Hematopoietic multipotent progenitor cell treated with erythropoietin and hydrocortisone succinate and interleukin-3 and kit ligand, for 15 days (in vitro differentiated cells): Measurements from ENCODE around the gene RALGAPB.

Experiments used
- DNase-seq: peaks from one replicate; pipeline ENCODE4 v3.0.0-alpha.2; 2015; ENCODE audit warnings: low spot score

The RALGAPB gene

DNA sequence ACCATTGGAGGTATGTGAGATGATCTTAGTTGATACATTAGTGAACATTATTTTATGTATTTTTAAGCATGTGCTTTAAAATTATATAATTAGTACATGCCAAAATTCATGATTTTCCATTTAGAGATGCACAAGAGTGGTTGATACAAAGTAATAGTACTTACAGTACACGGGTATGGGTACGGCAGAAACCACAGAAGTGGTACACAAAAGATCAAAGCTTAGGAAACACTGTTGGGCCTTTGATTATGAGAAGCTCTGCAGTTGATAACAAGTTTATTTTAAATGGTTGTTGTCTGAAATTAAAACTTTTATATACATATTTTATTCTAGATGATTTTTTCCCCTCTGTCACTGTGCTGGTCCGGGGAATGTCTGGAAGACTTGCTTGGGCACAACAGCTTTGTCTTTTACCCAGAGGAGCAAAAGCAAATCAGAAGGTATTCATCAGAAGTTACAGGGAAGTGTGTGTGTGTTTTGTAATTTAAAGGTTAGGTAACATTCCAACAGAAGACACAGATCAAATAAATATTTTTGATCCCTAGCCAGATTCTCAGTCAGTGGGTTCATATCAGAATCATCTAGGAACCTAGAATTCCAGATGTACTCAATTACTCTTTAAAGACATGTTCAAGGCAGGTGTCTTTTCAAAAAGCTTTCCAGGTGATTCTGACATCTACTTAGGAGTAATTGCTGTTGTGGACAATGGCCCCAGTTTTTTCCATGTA lies 75.9 kb downstream of the RALGAPB start:
- DNase-seq: no peak

DNA sequence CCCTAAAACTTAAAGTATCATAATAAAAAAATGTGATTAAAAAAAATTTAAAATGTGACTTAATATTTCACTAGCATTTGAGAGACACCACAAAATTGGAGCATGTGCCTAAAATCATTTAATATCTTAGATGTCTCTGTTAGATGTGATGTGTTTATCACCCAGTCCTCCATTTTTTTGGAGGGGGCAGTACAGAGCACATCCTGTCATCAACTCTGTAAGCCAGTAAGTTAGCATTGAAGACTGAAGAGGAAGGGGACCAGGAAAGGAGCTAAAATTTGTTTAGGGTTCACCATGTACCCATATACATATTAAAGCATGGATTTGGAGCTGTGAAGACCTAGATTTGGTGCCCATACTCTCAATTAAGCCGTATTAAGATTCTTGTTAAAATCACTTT lies 77.6 kb downstream of the RALGAPB start:
- no peak for DNase-seq

DNA sequence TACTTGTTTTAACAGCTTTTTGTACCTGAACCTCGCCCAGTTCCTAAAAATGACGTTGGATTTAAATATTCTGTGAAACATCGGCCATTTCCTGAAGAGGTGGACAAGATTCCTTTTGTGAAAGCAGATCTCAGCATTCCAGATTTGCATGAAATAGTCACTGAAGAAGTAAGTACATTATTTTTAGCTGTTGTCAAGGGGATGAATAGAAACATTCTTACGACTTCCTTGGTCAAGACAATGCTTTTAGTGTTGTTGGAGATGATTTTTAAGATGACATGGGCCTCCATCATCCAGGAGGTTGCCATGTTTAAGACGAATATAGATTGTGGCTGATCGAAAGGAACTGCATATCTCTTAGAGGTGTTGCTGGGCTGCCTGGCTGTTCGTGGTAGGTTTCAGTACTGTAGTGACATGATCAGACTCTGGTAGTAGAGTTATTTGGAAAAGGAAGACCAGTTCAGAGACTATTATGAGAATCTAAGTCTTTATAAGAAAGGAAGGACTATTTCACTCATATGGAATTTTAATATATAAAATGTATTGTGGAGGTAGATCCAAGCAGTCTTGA lies 78.5 kb downstream of the RALGAPB start:
- DNase-seq: no peak

DNA sequence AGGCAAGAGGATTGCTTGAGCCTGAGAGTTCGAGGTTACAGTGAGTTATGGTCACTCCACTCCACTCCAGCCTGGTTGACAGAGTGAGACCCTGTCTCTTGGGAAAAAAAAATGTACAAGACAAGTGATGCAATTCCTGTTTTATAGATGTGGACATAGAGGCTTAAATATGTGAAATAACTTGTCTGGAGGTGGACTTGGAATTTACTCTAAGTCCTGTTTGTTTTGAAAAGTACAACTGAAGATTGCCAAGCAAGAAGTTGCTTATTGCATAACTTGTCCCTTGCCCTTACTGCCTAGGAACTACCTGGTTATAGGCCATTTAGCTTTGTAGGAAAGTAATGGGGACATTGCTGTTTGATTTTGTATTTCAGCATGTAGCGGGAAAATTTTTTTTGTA lies 82.3 kb downstream of the RALGAPB start:
- DNase-seq: no peak

DNA sequence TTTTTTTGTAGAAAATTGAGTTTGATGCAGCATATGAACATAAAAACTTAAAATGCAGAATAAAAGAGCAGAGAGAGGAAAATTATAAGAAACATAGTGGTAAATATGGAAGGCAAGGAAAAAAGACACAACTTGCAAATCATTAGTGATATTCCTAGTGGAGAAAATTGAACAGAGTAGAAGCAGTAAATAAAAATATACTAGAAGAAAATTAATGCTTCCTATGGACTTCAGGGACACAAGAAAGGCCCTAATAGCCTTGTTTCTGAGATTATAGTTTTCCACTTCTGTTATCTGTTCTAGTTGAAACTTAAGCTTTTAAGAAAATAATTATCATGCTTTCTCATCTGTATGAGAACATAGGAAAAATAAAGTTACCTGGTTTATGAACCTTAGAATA lies 82.8 kb downstream of the RALGAPB start:
- DNase-seq: no peak

DNA sequence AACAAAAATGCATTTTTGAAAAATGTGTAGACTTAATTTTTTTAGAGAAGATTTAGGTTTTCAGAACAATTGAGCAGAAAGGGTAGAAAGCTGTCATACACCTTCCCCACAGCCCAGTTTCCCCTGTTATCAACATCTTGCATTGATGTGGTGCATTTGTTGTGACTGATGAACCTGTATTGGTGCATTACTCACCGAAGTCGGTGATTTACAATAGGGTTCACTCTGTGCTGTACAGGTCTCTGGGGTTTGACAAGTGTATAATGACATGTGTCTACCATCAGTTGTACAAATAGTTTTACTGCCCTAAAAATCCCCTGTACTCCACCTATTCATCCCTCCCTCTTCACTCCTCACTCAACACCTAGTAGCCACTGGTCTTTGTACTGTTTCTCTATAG lies 84.5 kb downstream of the RALGAPB start:
- DNase-seq: no peak

DNA sequence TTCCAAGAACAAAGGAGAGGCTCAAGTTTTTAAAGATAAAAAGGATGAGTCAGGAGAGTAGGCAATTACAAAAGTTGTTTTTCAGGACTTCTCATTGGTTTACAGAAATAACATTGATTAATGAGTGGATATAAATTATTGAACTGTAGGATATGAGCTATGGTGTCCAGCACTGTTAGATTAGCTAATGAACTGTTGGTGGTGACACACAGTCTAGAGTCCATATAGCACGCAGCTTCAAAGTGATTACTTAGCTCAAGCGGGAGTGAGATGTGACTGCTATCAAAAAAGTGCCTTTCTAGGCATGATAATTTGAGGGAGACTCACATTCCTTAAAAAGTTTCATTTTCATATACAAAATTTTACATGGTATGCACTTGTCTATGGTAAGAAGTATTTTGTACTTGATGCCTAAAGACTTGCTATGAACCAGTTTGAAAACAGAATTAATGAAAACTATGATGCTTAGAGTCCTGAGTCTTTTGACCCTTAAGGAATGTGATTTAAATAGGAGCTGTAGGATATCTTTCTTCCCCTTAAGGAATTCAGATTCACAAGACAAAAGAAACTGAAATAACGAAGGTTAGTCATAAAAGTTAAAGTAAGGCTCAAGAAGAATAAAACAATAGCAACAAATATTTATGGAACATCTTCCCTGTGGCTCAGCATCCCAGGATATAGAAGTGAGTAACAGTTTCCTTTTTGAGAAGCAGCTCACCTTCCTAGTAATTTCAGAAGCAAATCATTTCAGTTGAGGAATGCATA lies 86.1 kb downstream of the RALGAPB start:
- DNase-seq: no peak

DNA sequence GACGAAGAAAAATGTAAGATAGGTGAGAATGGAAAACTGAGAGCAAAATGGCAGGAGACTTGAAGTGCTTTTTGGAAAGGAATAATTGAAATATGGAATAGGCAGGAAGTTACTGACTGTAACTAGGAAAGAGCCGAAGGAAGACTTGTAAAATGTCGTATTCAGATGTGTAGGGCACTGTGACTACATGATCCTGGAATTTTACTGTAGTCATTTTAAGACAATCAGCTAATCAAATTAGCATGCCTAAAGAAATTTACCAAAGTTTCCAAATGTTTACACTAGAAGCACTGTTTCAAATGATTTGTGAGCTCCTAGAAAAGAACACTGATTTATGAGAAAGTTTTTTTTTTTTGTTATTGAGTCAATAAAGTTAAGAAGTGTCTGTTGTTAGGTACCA lies 87.1 kb downstream of the RALGAPB start:
- DNase-seq: no peak

DNA sequence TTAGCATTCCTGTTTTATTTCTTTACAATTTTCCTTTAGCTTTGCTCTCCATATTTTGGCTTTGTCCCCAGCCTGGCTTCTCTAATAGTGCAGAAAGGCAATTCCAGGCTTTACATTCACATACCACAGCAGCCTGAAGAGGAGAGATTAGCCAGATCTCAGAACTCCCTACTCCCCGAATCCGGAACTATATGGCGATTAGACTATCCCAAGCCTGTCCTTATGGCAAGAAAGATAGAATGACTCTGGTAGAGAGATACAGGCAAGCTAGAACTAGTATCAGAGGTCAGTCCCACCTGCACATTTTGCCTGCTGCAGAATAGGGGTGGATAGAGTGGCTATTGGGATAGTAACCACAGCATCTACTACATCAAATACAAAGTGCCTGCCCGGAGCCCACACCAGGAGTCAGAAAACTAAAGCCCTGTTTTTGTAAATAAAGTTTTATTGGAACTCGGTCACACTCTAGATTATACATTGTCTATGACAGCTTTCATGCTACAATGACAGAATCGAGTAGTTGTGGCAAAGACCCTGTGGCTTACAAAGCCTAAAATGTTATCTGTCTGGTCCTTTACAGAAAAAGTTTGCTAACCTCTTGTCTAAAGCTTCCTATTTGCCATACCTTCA lies 91.3 kb downstream of the RALGAPB start:
- no peak for DNase-seq

DNA sequence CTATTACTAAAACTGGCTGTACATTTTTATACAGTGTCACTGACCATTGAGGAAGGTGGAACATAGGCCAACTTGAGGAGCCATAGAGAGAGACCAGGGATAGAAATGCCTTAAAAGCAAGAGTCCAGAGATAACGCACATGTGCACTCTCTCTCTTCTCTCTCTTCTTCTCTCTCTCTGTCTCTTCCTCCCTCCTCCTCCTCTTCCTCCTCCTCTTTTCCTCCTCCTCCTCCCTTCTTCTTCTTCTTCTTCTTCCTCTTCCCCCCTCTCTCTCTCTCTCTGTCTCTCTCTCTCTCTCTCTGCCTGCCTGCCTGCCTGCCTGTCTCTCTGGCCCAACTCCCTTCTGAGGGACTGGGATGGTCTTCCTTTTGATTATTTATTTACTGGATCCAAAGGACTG lies 92.0 kb downstream of the RALGAPB start:
- no peak for DNase-seq

DNA sequence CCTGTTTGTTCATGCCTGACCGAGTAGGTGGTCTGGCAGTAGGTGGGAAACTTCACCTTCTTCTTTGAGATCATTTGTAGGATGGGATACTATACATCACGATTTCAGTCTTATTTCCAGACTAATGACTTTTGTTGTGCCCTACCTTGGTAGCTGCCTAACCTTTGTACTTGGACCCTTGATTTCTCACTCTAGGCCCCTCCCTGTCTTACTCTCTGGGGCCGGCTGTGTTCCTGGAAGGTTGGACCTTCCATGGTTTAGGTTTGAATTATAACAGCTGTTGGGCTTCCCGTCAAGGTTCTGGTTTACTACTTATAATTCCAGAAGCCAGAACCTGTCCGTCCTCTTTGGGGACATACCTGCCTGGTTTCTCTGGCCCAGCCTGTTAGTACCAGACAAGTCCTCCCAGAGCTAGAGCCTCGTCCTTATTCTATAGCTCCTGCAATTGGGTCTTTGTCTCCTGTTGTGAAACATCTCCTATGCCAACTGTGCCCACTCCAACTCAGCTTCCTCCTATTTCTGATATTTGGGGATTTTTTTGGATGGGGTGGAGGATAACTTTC lies 93.5 kb downstream of the RALGAPB start:
- DNase-seq: no peak

DNA sequence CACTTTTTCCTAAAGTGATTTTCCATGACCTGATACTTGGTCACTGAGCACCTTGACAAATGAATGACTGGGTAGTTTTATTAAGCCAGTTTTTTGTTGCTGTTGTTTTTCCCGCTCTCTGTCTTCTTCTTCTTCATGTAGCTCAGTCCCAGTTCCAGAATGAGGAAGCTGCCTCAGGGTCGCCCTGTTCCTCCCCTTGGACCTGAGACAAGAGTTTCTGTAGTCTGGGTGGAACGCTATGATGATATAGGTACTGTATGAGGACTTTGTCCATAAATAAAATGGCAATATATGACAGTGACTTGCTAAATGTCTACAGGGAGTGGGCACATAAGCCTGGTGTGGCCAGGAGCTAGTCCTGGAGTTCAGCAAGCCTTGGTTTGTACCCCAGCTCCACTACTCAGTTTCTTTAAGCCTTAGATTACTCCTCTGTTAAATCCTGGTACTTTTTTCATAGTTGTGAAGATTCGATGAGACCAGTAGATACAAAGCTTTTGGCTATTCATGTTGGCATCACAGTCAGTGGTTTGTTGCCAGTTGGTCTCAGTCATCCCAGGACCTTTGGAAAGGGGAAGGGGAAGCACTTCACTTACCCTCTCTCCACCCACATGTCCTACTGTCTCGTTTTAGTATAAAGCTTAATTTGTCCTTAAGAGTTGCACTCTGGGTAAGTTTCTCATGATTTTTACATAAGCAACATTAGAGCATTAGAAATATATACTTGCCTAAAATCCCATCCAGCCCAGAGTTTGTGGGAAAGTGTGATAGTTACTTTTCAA lies 97.3 kb downstream of the RALGAPB start:
- DNase-seq: no peak

DNA sequence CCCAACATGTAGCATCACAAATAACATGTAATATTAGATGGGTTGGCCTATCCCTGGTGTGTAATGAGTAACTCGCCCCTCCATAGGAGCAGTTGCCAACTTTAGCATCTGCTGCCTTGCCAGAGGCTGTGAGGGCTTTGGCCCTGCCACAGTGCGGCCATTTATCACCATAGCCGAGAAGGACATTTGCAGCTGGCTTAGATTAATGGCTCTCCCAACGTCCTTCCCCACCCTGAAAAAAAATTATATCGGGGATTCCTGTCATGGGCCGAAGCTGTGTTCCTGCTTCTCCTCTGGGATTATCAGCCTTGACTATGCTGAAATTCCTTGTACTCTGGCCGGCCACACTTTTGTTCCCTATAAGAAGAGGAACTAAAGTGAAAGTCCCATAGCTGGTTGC lies 100.8 kb downstream of the RALGAPB start:
- no peak for DNase-seq

DNA sequence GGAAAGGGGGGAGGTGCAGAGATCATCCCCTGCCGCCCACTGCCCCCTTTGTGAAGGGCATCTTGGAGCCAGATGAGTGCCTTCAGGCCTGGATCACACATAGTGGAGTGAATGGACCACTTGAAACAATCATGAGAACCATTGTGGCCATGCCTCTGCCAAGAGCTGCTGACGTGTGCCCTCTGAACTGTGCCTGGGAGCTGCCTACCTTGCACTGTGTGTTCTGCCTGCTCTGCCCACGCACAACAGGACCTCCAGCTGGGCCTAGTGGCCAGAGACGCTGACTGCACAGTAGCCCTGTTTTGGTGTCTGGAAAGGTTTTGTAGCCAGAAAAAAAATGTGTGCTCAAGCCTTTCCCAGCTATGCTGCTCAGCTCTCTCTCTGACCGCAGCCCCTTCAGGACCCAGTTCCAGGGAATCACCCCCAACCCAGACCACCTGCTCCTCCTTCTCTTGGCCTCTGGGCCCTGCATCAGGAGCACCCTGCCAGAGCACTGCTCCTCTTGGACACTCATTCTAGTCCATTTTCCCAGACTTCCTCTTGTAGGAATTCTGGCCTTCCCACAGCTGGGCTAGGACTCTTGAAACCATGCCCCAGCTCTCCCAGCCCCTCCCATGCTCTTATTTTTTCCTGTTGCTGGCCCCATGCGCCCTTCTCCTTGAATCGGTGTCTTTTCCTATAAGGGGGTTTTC lies 106.7 kb downstream of the RALGAPB start:
- DNase-seq: no peak

DNA sequence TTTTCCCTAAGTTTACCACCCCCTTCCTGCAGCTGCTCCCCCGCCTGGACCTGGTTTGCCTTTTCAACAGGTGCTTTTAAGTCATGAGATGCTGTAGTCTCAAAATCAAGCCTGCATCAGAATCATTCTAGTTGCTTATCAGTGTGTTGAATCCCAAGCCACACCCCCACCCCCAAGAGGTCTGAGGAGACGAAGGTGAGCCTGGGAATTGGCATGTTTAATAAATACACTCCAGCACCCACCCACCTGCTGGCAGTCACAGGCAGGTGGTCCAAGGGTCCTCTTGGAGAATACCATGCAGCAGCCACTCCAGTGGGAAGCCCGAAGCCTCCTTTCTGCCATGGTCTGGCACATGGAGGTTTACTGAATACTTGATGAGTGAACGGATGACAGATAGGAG lies 107.3 kb downstream of the RALGAPB start:
- DNase-seq: no peak

DNA sequence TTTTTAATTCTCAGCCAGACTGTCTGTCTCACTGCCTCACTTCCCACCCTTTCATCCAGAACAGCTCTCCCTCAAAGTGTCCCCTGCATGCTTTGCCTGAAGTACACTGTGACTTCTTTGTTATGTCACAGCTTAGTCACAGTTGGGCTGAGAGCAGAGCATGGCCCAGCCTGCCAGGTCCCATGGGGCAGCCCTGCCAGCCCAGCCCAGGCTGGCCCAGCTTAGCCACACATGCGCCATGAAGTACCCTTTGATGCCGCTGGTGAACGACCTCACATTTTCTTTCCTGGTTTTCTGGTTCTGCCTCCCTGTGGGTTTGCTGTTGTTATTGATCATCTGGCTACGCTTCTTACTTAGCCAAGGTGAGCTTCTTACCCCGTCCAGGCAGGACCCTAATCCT lies 108.4 kb downstream of the RALGAPB start, which contains the start of gene ADIG:
TSS of gene ADIG (plus strand) at position 185 of the 400 bp plus-strand sequence. CDS start at position 239, 54 bp downstream.
- DNase-seq: no peak

DNA sequence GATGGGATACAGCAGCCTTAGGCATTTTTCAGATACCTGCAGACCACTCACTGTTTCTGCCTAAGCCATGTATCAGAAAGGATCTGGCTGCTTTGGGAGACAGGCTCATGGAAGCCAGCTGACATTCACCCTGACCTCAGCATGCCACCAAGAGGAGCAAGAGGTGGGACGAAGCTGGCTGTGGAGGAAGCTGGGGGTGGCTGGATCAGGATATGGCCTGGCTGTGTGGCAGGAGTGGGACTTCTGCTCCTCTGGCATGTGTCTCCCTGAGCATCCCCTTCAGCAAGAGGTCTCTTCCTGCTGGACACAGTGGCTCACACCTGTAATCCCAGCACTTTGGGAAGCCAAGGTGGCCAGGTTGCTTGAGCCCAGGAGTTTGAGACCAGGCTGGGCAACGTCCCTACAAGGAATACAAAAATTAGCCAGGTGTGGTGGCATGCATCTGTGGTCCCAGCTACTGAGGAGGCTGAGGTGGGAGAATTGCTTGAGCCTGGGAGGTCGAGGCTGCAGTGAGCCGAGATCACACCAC lies 109.3 kb downstream of the RALGAPB start:
- DNase-seq: no peak

DNA sequence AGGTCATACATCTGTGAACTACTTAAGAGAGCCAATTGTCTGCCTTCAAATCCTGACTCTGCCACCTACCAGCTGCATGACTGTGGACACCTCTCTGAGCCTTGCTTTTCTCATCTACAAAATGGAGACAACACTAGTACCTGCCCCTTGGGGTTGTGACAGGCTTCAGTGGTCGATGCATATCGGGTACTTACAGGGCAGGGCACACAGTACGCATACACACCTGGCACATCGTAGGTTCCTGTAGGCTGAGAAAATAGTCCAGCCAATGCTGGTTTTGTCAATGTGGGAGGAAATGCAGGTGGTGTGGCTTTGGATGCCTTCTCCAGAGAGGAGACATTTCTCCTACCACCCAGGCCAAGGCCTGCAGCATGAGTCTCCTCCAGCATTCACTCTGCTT lies 110.7 kb downstream of the RALGAPB start:
- DNase-seq: no peak

DNA sequence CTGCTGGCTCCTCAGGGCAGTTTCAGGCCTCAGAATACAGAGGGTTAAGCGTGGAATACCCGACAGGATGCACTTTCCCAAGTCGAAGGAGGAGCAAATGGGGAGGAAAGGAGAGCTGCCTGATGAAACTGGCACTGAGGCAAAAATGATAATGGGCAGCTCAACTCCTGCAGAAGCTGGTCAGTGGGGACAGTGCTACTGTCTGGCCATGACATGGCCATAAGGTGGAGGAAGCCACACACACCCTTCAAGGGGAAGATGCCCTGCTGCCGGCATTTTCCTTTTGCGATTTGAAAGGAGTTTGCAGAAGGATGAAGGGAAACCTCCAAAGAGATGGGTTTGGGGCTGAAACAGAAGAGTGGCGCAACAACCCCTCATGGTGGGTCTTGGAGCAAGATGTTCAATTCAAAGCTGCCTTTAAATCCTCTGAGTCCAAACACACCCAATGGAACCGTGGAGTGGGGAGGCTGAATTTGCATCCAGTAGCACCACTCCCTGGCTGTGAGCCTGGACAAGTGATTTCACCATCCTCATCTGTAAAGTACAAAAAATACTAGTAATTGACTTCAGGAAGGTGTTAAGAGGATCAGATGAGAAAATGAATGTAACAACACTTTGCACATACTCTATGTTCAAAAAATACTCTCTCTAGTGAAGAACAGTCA lies 111.6 kb downstream of the RALGAPB start:
- DNase-seq: no peak
